Stimulated activated CD4-positive, alpha-beta T cell treated with anti-CD3 and anti-CD28 coated beads, TNF-alpha, amount 100 ng/mL, for 48 hours (primary cell): ENCODE results near the gene TTYH3.
"Not testable (repeated sequence)": the region's sequence is repeated elsewhere in the genome, so short reads cannot be mapped to it uniquely, and the experiment has no call there.

ENCODE experiments used
- DNase-seq, 3 donors: peaks; one replicate each; pipeline ENCODE4 v3.0.0-alpha.2; 2020; ENCODE audit warnings: low read depth in 3 of 3

Gene TTYH3

DNA sequence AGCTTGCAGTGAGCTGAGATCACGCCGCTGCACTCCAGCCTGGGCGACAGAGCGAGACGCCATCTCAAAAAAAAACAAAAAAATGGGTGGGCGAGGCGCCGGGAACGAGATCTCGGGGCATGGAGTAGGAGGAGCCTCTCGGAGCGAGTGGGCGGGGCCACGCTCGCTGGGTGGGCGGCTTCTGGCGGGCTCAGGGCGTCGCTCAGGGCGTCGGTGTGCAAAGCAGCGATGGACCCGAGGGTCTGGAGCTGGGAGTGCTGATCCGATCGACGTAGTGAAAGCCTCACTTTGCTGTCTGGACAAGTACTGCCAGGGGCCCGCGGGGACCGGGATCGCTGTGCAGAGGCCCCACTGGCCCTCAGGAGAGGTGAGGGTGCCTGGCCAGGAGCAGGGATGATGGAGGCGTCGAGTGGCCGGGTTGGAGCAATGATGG is 33.6 kb downstream of the TTYH3 start:
- no peak for DNase-seq

GRCh38 chr7:2666155-2666554 is 34.4 kb downstream of the TTYH3 start:
- no peak for DNase-seq

GRCh38 chr7:2666588-2667250 is 34.9 kb downstream of the TTYH3 start:
- DNase-seq, result no peak

DNA sequence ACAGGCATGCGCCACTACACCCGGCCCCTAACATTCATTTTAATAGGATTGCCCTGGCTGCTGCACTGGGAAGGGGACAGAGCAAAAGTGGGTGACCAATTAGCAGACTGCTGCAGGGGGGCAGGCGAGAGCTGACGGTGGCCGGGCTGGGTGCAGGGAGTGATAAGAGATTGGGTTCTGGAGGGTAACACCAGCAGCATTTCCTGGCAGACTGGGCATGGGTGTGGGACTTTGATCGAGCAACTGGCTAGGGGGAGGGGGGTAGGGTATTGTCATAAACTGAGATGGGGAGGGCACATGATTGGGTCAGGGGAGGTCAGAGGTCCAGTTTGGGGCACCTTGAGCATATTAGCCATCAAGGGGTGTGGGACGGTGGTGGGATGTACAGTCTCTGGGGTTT is 36.1 kb downstream of the TTYH3 start:
- no peak for DNase-seq

DNA sequence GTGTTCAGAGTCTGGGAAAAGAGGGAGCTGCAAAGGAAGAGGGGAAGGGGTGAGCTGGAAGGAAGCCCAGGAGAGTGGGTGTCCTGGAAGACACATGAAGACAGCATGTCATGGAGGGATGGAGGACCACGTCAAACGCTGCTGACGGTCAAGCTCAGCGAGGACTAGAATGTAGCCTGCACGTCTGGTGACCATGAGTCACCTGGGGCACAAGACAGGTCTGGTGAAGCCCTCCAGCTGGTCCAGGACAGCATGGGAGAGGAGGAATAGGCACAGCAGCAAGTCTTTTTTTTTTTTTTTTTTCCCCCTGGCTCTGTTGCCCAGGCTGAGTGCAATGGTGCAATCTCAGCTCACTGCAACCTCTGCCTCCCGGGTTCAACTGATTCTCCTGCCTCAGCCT is 36.6 kb downstream of the TTYH3 start:
- DNase-seq, result no peak

- DNase-seq, result no peak
These were observed 38.4 kb downstream of the TTYH3 start for GRCh38 chr7:2670171-2670570.

DNA sequence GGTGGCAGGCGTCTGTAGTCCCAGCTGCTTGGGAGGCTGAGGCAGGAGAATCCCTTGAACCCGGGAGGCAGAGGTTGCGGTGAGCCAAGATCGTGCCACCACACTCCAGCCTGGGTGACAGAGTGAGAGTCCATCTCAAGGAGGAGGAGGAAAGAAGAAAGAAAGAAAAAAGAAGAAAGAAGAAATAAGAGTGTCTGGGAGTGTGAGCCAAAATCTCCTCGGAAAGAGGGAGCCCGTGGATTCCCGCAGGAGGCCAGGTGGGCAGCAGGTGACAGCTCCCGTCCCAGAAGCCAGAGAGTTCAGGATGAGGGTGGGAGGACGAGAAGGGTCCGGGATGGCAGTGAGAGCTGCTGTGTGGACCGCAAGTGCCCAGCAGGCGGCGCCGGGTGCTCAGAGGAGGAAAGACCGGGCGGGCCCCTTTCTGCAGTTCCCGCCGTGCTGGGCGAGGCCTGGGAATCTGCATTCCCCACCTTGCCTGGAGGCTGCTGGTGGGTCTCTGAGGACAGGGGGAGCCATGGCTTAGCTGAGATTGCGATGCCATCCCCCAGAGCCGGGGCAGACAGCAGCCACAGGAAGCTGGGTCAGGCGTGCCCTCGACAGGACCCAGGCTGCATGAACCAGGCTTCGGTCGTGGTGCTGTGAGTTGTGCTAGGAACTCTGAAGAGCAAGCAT is 39.1 kb downstream of the TTYH3 start:
- peak; percentile 50 to 69 (median 58) for DNase-seq

DNA sequence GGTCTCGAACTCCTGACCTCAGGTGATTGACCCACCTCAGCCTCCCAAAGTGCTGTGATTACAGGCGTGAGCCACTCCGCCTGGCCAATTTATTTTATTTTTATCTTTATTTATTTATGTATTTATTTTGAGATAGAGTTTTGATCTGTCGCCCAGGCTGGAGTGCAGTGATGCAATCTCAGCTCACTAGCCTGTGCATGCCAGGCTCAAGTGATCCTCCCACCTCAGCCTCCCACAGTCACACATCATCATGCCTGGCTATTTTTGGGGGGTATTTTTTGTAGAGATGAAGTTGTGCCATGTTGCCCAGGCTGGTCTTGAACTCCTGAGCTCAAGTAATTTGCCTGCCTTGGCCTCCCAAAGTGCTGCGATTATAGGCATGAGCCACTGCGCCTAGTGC is 41.4 kb downstream of the TTYH3 start:
- DNase-seq, result not testable (repeated sequence)

- DNase-seq, result no peak
These were observed 42.1 kb downstream of the TTYH3 start for GRCh38 chr7:2673934-2674333.

DNA sequence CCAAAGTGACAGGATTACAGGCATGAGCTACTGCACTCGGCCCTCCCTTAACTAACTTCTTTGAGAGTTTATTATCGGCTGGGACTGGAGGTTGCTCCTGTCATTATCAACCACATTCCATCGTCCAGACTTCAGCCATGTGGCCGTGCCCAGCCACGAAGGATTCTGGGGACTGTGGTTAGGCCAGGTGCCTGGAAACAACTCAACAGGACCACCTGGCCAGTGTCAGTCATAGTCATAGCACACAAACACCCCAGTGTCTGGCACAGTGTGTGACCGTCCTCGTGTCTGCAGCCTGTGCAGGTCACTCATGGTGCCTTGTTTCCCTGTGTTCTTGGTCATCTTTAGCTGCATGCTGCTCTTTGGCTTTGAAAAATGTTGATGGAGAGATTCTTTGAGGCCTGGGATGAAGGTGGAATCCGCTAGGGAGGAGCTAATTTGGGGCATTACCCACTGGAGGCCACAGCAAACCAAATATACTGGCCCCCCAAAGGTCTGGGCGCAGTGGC is 43.5 kb downstream of the TTYH3 start:
- DNase-seq, result no peak

DNA sequence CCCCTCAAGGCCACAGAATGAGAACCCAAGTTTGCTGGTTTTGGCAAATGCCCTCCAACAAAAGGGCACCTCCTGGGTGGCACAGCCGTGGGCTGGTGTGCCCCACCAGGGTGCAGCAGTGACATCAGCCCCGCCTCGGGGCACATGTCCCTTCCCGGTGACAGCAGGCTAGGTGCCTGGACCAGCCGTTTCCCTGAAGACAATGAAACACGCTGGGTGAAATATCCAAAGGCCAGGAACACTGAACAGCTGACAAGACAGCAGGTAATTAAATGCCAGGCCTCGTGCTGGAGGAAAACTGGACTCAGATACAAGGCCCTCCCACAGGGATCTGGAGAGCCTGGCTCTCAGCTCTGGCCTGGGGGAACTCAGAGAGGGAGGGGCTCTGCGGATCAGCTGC is 44.8 kb downstream of the TTYH3 start:
- DNase-seq, result not testable (repeated sequence)

GRCh38 chr7:2678454-2678853 is 46.7 kb downstream of the TTYH3 start:
- DNase-seq, result not testable (repeated sequence)

DNA sequence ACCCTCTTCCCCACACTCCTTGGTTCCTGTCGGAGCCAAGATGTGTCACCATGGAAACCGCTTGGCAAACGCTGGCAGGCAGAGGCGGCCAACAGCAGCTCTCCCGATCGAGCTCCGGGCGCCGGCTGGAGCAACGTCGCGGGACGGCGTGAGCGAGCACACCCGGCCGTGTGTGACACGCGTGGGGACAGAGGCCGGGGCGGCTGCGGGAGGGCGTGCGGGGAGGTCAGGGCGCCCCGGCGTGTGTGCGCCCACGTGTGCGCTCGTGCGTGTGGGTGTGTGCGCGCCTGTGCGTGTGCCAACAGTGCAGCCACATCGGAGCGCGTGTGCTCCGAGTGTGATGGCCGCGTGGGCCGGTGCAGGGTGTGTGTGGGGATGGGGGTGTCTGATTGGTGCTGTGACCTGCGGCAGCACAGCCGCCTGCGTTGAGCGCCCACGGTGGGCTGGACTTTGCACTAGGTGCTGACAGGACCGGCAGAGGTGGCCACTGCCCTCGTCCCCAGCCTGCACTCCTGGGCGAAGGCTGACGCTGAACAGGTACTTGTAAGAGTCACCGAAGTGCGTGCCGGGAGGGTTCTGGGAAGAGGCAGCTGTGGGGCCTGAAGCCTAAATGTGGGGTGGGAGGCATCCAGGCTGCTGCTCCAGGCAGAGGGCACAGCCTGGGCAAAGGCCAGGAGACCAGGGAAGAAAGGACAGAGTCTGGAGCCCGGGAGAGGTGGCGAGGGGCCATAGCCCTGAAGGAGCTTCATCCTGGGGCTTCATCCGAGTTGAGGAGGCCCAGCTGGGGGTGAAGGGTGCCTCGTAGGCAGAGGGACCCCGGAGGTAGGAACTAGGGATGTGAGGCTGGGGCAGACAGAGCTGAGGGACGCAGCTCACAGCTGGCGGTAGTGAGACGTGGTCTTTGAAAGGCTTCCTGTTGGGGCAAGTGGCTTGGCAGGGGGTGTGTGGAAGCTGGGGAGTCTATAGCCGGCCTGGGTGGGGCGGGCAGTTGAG is 47.6 kb downstream of the TTYH3 start:
- DNase-seq, result not testable (repeated sequence)

- no peak for DNase-seq
These were observed 48.5 kb downstream of the TTYH3 start for GRCh38 chr7:2680256-2680655.

GRCh38 chr7:2680792-2681490 is 49.2 kb downstream of the TTYH3 start:
- DNase-seq, result peak; percentile 12 to 41 (median 39)

- DNase-seq, result no peak
These were observed 50.4 kb downstream of the TTYH3 start for GRCh38 chr7:2681929-2682799.

GRCh38 chr7:2684501-2684900 is 52.7 kb downstream of the TTYH3 start:
- no peak for DNase-seq

GRCh38 chr7:2686101-2686500 is 54.3 kb downstream of the TTYH3 start:
- DNase-seq, result no peak

- DNase-seq, result no peak
These were observed 55.6 kb downstream of the TTYH3 start for GRCh38 chr7:2687338-2687869.

GRCh38 chr7:2687881-2688318 is 56.1 kb downstream of the TTYH3 start, which contains the start of gene AMZ1:
Gene AMZ1 (plus strand): TSS chr7:2688202. CDS start chr7:2700452, 12,250 bp downstream.
- no peak for DNase-seq
